Stimulated activated naive CD4-positive, alpha-beta T cell (primary cell): ENCODE measurements around the gene CCDC149.

Experiments
- DNase-seq, 6 experiments: peaks; one replicate each; lab custom pipeline; 2025; lab: John Stamatoyannopoulos, UW

Gene CCDC149

DNA sequence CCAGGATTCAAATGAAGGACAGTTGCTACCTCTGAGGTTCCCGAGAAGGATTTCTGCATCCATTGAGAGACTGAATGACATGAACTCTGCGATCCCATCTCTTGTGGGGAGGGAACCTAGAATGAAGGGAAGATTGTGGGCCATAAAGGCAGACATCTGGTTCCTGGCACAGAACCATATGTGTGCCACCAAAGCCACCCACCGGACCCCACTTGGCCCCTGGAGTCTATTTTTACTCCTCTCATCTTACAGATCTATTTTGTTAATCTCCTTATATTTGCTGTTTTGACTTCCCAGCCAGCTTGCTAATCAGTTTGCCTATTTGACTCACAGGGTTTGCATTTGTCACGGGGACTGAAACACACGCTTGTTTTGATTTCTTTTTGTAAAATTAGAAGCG is 110.2 kb downstream of the CCDC149 start:
- DNase-seq = no peak

DNA sequence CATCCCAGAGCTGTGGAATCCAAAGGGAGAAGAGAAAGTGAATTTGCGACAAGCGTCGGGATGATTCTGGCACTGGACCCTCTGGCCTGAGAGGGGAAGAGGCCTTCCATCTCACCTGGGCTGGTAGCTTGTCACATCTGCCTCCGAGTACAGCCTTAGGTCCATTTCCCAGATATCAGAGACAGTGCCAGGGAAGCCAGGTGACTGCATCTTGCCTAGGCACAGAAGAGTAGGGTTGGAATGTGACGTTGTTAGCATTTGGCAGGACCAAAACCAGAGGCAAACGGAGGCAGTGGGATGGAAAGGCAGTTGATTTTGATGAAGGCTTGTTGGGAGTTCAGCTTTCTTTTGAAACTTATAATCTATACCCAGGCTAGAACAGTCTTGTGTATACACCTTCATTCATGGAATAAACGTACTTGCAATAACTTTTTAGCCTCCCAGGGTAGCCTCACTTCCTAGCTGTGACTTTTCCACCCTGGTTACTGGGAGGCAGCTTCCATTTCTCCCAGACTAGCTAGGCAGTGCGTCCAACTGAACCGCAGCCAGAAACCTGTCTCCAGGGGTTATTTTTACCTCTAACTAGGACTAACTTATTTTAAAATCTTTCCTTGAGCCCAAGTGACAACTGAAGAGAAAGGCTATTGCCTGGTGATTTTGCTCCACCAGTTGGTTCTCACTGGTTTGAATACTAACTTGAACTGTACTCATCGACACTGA is 111.5 kb downstream of the CCDC149 start:
- no peak for DNase-seq

DNA sequence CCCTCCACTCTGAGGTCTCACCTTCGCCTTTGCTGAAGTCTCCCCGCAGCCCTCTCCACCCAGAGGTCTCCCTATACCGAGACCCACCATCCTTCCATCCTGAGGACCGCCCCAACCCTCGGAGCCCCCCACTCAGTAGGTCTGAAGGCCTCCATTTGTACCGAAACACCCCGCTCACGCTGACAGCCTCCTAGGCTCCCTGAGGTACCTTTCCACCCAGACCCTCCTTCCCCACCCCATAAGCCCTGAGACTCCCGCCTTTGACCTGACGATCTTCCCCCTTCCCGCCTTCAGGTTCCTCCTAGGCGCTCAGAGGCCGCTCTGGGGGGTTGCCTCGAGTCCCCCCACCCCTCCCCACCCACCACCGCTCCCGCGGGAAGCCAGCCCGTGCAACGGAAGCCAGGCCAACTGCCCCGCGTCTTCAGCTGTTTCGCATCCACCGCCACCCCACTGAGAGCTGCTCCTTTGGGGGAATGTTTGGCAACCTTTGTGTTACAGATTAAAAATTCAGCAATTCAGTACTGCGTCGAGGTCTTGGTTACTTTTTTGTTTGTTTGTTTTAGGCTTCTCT is 112.4 kb downstream of the CCDC149 start:
- DNase-seq = no peak

DNA sequence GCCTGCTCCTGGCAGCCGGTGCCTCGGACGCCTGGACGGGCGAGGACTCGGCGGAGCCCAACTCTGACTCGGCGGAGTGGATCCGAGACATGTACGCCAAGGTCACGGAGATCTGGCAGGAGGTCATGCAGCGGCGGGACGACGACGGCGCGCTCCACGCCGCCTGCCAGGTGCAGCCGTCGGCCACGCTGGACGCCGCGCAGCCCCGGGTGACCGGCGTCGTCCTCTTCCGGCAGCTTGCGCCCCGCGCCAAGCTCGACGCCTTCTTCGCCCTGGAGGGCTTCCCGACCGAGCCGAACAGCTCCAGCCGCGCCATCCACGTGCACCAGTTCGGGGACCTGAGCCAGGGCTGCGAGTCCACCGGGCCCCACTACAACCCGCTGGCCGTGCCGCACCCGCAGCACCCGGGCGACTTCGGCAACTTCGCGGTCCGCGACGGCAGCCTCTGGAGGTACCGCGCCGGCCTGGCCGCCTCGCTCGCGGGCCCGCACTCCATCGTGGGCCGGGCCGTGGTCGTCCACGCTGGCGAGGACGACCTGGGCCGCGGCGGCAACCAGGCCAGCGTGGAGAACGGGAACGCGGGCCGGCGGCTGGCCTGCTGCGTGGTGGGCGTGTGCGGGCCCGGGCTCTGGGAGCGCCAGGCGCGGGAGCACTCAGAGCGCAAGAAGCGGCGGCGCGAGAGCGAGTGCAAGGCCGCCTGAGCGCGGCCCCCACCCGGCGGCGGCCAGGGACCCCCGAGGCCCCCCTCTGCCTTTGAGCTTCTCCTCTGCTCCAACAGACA is 113.1 kb downstream of the CCDC149 start:
- DNase-seq = no peak

DNA sequence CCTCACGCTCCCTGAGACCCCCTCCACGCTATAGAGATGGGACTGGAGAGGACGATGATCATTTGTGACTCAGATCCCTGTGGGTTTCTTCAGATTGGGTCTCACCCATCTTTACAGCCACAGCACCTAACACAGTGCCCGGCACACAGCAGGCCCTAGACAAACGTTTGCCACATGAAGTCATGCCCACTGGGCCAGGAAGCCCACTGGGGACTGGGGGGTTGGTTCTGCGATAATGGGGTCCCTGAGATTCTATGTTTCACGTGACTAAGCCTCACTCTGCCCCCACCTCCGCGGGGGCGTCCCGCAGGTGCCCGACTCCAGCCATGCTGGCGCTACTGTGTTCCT is 113.7 kb downstream of the CCDC149 start:
- DNase-seq = no peak

DNA sequence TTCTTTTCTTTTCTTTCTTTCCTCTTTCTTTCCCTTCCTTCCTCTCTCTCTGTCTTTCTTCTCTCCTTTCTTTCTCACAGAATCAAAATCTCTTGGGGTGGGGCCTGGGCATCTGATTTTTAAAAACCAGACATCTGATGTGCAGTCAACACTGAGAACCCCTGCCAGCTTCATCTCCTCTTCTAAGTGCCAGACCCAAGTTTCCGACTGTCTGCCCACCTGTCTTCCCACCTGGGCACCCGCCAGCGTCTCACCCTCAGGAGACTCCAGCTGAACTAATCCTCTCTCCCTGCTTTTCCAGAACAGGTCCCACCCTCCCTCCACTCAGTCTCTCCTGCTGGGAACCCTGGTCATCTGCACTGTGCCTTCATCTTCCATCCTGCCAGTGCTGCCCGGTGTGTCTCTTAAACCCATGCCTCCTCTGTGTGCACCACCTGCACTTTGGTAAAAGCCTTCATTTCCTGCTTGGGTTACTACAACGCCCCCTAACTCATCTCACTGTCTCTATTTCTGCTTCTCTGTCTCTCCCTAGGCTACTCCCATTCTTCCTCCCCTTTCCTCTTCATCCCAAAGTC is 114.7 kb downstream of the CCDC149 start:
- no peak for DNase-seq

DNA sequence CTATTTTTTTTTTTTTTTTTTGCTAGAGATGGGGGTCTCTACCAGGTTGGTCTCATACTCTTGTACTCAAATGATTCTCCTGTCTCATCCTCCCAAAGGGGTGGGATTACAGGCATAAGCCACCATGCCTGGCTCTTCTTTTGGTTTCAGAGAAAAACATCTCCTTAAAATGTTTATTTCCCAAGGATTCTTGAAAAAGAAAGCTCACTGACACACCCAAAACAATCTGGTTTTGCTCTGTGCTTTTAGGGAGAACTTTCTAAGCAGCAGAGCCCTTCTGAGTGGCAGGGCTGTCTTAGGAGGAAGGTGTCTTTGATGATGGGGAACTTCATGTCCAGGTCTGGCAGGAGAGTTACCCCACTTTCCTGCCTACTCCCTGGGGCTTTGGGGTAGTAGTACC is 116.2 kb downstream of the CCDC149 start:
- DNase-seq = no peak

DNA sequence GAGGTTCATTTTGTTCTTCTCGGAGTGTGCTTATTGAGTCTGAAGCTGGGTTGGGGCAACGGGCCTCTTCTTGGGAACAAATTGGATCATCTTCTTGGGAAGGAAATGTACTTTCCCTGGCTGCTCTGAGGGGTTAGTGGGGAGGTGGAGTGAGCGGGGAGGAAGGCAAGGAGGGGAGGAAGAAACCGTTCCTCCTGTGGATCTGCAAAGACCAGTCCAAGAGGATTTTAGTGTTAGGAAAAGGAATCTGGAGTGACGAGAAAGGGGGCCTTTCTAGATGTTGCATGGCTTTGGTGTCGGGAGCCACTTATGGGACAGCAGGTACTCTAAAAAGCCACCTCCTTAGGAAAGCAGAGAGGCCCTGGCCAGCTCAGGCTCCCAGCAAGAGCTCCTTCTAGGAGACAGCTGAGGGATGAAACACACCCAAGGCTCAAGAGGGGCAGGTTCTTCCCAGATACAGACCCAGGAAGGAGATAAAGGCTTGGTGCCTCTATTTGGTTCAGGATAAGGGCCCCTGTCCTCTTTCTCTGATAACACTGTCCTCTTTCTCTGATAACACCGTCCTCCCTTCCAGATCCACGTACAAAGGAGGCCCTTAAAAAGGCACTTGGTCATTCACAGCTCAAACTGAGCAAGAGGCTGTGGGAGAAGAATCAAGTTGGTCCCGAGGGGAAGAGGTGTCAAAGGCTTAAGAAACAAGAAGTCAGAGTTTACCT is 117.0 kb downstream of the CCDC149 start:
- no peak for DNase-seq

DNA sequence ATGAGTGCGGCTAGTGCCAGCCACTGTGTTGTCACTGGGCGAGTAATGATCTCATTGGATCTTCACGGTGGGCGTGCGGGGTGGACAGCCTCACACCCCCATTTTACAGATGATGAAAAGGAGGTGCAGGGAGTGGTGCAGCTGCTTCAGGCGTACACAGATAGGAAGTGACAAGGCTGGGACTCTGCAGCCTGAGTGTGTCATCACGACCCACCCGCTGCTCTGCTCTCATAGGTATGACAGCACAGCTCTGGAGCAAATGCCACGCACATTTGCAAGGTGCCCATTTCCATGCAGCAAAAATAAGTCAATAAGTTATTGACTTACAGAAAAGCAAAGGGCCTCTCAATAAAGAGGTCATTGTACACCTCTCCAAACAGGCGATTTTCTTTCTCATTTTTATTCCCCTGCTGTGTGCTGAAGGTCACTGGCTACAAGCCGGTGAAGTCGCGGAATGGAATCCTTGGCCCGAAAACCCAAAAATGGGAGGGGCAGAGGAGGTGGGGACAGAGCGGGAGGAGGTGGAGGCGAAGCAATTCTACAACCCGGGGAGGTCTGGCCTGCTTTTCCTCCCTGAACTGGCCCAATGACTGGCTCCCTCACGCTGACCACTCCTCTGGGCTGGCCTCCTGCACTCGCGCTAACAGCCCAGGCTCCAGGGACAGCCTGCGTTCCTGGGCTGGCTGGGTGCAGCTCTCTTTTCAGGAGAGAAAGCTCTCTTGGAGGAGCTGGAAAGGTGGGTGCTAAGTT is 117.8 kb downstream of the CCDC149 start, which contains the start of gene SOD3:
Gene SOD3, plus strand, starts transcription at position 658 of the 750 bp plus-strand sequence. CDS start 3,949 bp downstream, outside the sequence.
- DNase-seq = no peak

DNA sequence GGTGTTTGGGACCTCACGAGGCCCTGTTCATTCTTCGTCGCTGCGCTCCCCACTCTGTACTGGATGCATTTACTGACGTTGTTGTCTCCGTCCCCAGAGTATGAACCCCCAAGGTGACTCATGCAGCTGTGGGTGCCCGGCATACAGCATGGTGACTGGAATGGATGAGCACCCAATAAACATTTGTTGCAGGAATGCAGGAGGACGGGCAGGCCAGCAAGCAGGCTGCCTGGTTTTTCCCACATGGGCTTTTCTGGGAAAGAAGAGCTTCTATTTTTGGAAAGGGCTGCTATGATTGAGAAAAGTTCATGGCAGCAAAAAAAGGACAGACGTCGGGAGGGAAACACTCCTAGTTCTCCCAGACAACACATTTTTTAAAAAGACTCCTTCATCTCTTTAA is 118.4 kb downstream of the CCDC149 start:
- no peak for DNase-seq

DNA sequence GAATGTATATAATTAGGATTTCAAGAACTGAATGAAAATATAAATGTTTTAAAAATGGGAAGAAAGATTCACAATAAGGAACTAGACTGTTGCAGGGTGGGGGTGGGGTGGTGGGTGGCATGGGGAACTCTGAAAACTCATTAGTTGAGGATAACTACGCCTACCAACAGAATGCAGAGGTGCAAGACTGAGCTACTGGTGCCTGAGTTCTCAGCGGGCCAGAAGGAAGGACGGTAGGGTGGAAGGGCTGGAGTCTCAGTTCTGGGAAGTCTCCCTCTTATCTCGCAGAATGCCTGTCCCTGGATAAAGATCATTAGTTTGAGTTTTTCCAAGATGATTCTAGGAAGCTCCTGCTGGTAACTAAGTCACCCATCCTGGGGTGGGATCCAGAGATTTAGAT is 118.8 kb downstream of the CCDC149 start:
- DNase-seq = no peak

DNA sequence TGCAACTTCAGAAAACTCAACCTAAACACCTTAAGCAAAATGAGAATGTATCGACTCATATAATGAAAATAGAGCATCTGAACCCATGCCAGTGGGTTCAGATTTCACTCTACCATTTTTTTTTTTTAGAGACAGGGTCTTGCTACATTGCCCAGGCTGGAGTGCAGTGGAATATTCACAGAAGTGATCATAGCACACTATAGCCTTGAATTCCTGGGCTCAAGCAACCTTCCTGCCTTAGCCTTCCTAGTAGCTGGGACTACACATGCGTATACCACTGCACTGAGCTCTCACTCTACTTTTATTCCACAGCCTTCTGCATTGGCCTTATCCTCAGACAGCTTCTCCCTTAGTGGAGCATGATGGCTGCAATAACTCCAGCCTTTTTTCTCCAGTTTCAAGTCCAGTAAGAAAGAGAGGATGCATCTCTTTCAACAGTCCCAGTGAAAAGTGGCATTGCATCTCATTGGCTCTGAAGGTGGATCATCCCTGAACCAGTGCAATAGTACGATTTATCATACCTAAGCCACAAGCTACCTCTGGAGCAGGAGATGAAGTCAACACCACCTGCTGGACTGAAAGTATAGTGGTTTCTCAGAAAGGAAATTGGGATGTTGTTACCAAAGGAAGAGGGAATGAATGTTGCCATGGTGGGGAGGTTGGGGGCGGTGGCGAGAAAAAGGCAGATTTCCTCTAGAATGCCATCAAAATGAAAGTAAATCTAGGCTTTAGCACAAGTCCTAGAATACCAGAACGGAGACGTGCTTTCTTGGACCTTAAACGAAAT is 119.4 kb downstream of the CCDC149 start:
- no peak for DNase-seq

DNA sequence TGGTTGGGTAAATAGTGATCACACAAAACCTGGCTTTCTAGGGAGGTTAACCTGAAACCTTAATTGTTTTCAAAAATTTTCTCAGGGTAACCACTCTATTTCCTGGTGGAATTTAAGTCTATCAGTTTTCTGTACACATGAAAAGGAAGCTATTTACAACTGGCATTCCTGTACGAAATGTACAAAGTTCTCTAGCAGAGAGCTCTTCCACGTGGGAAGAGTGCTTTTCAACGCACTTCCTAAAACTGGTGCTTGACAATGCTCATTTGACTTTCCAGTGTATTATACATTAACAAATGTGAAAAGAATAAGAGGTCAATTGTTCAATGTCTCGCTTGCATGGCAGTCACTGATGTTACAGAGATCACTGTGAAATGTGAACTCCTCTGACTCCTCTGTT is 120.3 kb downstream of the CCDC149 start:
- no peak for DNase-seq

DNA sequence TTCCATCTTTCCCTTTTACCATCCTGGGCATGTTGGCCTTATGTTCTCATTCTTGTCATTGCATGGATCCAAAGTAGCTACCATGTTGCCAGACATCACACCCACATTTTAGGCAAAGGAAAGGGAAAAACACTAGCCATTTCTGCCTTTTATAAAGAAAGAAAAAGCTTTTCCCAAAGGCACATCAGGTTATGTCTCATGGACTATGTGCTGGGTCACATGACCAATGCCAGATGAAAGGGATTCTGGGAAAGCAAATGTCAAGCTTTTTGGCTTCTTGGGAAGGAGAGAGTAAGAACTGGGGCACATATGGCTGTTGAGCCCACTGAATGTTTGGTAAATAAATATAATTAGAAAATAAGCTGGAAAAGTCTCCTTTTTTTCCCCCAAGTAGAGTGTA is 121.8 kb downstream of the CCDC149 start:
- DNase-seq = no peak

DNA sequence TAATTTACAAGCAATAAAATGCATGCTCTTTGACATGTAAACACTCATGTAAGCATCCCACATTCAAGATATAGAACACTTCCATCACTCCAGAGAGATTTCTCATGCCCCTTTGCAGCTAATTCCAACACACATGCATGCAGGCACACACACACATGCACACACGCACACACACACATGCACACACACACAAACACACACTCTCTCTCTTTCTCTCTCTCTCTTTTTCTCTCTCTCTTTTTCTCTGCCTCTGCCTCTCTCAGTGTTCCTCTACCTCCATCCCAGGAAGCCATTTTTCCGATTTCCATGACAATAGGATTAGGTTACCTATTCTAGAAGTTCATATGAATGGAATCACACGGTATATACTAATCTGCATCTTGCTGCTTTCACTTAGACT is 129.3 kb downstream of the CCDC149 start:
- no peak for DNase-seq

DNA sequence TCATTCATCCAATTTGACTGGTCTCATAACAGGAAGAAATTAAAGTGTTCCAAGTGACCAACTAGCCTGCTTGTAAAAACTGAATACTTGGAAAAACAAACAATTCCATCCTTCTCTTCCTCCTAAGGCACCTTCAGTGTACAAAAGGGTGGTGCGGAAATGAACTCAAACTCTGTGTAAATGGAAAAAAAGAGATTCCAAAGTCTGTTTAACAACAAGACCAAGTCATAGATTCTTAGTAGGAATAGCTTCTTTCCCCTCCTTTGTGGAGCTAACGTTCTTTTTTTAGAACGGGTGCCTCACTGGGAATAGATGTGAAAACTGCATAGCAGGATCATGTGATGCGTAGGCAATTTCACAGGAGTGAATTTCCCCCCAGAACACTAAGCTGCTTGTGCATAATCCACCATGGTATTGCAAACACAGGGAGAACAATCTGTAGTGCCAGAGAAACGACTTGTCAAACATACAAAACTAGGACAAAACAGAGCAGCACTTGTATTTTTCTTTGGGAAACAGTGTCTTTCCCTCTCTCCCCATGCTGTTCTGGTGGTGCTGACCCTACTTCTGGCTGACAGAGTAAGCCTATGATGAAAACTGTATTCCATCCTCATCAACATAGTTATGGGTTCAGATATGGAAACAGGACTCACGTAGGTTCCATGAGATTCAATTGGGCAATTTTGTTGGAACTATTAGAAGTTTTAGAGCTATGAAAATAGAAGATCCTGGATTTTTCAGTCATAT is 130.7 kb downstream of the CCDC149 start:
- no peak for DNase-seq

DNA sequence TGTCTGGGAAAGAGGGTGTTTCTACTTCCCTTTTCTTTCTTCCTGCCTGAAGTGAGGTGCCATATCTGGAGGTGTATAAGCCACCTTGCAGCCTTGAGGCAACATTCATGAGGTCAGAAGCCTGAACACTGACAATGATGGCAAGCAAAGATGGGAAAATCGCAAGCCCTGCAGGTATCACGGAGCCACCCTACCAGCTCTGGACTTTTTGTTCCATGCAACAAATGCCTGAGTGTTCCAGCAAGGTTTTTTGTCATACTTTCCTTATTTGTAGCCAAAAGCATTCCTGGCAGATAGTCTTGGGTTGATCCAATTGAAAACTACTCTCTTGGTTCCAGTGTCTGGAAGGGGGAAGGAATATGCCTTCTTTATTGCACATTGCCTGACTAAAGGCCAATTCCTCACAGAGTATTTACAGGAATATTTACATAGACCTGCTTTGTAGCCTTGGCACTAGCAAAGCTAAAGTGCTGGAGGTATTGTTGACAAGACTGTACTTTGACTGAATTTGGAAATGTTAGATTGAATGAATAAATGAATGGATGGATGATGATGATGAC is 131.8 kb downstream of the CCDC149 start:
- no peak for DNase-seq

DNA sequence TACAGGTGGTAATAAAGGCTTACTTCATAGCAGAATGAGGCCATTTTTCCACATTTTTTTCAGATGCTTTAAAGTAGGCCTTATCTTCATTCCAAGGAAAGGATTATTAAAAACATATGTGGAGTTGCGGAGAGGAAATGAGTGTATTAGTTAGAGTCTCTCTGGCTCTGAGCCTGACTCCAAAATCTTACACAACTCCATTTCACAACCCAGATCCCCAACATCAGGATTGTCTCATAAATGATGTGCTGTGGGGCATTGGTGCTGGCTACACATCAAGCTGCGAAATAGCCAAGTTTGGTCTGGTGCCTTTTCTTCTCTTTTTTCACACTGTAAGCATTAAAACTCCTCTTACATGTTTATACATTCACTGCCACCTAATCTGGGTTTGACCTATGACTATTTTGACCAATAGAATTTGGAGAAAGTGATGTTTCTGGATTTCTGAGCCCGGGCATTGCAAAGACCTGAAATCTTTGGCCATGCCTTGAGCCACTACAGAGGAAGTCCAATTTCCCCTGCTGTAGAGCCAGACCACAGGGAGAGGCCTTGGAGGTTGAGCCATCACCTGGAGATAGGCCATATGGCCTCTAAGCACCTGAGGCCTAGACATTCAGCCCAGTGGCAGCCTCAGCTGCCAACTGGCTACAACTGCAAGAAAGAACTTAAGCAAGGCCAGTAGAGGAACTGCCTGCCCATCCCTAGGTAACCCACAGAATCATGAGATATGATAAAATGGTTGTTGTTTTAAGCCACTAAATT is 134.2 kb downstream of the CCDC149 start:
- DNase-seq = no peak
